Activated CD8-positive, alpha-beta T cell treated with anti-CD3 and anti-CD28 coated beads for 36 hours (primary cell): Measurements from ENCODE around the gene RASA2. TPM values are rescaled to one million over a fixed set of nuclear protein-coding genes. Genes with fewer than 3 reads are reported as not detected.

Experiments
- ATAC-seq: fragments of 200-7000 bp; cut with Tn5 transposase; one replicate; pipeline ENCODE4 v1.10.0; 2021; ENCODE audit warnings: mild to moderate bottlenecking, moderate library complexity
- CTCF ChIA-PET: fragments of 350-600 bp; sonication (Branson Sonifier 250); formaldehyde crosslinking; loops from one replicate; lab custom pipeline; 2021; ENCODE audit warnings: antibody characterized with exemption; lab: Charles Lee
- POLR2A ChIA-PET: fragments of 350-600 bp; sonication (Branson Sonifier 250); formaldehyde crosslinking; loops from one replicate; lab custom pipeline; 2021; ENCODE audit warnings: antibody characterized with exemption; lab: Charles Lee
- DNase-seq: peaks from one replicate; pipeline ENCODE4 v3.0.0-alpha.2; 2020
- H3K27ac Mint-ChIP-seq: one replicate; pipeline ENCODE4 v1.8.0; 2021; ENCODE audit warnings: mild to moderate bottlenecking, mixed read lengths
- H3K27me3 Mint-ChIP-seq: one replicate; pipeline ENCODE4 v1.8.0; 2021; ENCODE audit warnings: mixed read lengths
- H3K36me3 Mint-ChIP-seq: one replicate; pipeline ENCODE4 v1.8.0; 2021; ENCODE audit warnings: low read depth, mixed read lengths
- H3K4me1 Mint-ChIP-seq: one replicate; pipeline ENCODE4 v1.8.0; 2021; ENCODE audit warnings: low read depth, mixed read lengths
- H3K4me3 Mint-ChIP-seq: one replicate; pipeline ENCODE4 v1.8.0; 2021; ENCODE audit warnings: mild to moderate bottlenecking, moderate library complexity, mixed read lengths
- H3K9me3 Mint-ChIP-seq: one replicate; pipeline ENCODE4 v1.8.0; 2021; ENCODE audit warnings: mixed read lengths
- intact Hi-C: fragments of 100-400 bp; cut with micrococcal nuclease; formaldehyde crosslinking; loops from one replicate; pipeline ENCODE4 v1.10.0; 2022
- total RNA-seq, 2 experiments: library from RNA; stranded (reverse); gene quantifications; one replicate each; pipeline ENCODE4 v1.2.3, GENCODE V29; 2021
- TF ChIP-seq, protein P1 (sequence below): fragments of 200-600 bp; IDR thresholded peaks from one replicate; pipeline ENCODE4 v1.8.0; 2022; ENCODE audit warnings: antibody characterized with exemption, mild to moderate bottlenecking

The RASA2 gene
- total RNA-seq = 10 to 100 TPM; 35.4 to 41.5 TPM

DNA sequence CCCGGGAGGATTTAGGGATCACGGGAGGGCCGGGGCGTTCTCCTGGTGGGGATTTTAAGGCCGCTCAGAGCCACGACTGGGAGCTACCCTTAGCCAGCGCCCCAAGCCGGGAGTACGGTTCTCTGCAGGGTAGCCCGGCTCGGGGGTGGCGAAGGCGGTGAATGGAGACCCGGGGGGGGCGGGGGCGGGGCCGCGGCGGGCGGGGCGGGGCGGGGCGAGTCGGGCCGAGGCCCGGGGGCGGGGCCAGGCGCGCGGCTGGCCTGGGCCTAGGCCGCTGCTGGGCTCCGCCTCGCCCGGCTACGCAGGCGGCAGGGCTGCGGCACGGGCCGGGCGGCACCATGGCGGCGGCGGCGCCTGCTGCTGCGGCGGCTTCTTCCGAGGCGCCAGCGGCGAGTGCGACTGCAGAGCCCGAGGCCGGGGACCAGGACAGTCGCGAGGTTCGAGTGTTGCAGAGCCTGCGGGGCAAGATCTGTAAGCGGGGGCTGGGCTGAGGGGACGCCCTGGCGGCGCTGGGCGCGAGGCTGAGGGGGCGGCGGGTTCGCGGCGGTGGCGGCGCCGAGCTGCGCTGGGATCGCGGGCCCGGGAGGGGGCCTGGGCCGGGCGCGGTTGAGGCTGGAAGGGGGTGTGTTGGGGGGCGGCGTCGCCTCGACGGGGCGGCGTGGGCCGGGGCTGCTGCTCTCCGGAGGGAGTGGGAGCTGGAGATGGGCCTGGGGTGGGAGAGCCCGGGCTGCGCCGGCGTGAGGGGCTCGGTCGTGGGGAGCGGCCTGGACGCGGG lies at the start of gene RASA2:
TSS of gene RASA2 (plus strand) at position 282 of the 775 bp plus-strand sequence. CDS start at position 339, 57 bp downstream.
- peak; percentile 73 for ATAC-seq
- Mint-ChIP-seq H3K27ac (peak within 1 kb of the TSS; percentile 99), H3K27me3 (no peaks in the 10 kb centered on the region), H3K9me3 (no peaks in the 10 kb centered on the region), H3K4me1 (peaks cover 60% of the 10 kb centered on the region), H3K4me3 (peak within 1 kb of the TSS; percentile 87), H3K36me3 (peaks cover 27% of the 10 kb centered on the region)
- TF ChIP-seq, protein P1, sequence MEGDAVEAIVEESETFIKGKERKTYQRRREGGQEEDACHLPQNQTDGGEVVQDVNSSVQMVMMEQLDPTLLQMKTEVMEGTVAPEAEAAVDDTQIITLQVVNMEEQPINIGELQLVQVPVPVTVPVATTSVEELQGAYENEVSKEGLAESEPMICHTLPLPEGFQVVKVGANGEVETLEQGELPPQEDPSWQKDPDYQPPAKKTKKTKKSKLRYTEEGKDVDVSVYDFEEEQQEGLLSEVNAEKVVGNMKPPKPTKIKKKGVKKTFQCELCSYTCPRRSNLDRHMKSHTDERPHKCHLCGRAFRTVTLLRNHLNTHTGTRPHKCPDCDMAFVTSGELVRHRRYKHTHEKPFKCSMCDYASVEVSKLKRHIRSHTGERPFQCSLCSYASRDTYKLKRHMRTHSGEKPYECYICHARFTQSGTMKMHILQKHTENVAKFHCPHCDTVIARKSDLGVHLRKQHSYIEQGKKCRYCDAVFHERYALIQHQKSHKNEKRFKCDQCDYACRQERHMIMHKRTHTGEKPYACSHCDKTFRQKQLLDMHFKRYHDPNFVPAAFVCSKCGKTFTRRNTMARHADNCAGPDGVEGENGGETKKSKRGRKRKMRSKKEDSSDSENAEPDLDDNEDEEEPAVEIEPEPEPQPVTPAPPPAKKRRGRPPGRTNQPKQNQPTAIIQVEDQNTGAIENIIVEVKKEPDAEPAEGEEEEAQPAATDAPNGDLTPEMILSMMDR = no peak
- DNase-seq = peak; percentile 62
- ChIA-PET CTCF (interaction anchor here (0.6 to 8.2 kb wide), 9 partner anchors 9 to 175 kb away, joined by 3 to 74 read pairs (median 3); no protein-coding TSS in a partner anchor), POLR2A (interaction anchor here (0.7 to 4.6 kb wide), 23 partner anchors 9 to 229 kb away, joined by 3 to 102 read pairs (median 7); no protein-coding TSS in a partner anchor)
- intact Hi-C loops = loop anchor here (5.0 kb wide), 1 partner anchor 65 kb away; no protein-coding TSS in a partner anchor

GRCh38 chr3:141439589-141439988 lies 47.2 kb upstream of the RASA2 start:
- no peaks in the 10 kb centered on the region for H3K27me3 Mint-ChIP-seq
- no peaks in the 10 kb centered on the region for H3K9me3 Mint-ChIP-seq
- H3K27ac Mint-ChIP-seq = peak overlapping the region; percentile 82
- H3K36me3 Mint-ChIP-seq = peaks cover 20% of the 10 kb centered on the region
- CTCF ChIA-PET = interaction anchor here (1.2 to 7.9 kb wide), 13 partner anchors 9 to 134 kb away, joined by 3 to 85 read pairs (median 17); no protein-coding TSS in a partner anchor
- ATAC-seq = no peak
- intact Hi-C loops = no loop called here
- H3K4me1 Mint-ChIP-seq = peaks cover 32% of the 10 kb centered on the region
- H3K4me3 Mint-ChIP-seq = no peak overlapping the region
- no peak for DNase-seq
- TF ChIP-seq, protein P1 = no peak
- POLR2A ChIA-PET = interaction anchor here (0.8 to 1.2 kb wide), 2 partner anchors 27 to 128 kb away, joined by 3 read pairs; no protein-coding TSS in a partner anchor

GRCh38 chr3:141440942-141441341 lies 45.9 kb upstream of the RASA2 start:
- H3K36me3 Mint-ChIP-seq = peaks cover 20% of the 10 kb centered on the region
- H3K27me3 Mint-ChIP-seq = no peaks in the 10 kb centered on the region
- ChIA-PET CTCF (interaction anchor here (0.7 to 7.9 kb wide), 27 partner anchors 9 to 204 kb away, joined by 3 to 85 read pairs (median 7); no protein-coding TSS in a partner anchor), POLR2A (interaction anchor here (1.2 to 1.5 kb wide), 2 partner anchors 28 to 29 kb away, joined by 3 to 4 read pairs; no protein-coding TSS in a partner anchor)
- ATAC-seq = peak; percentile 40
- intact Hi-C loops = loop anchor here (5.0 kb wide), 1 partner anchor 39 kb away; no protein-coding TSS in a partner anchor
- peaks cover 32% of the 10 kb centered on the region for H3K4me1 Mint-ChIP-seq
- peak overlapping the region; percentile 87 for H3K27ac Mint-ChIP-seq
- no peak for DNase-seq
- TF ChIP-seq, protein P1 = no peak
- no peaks in the 10 kb centered on the region for H3K9me3 Mint-ChIP-seq
- H3K4me3 Mint-ChIP-seq = no peak overlapping the region

DNA sequence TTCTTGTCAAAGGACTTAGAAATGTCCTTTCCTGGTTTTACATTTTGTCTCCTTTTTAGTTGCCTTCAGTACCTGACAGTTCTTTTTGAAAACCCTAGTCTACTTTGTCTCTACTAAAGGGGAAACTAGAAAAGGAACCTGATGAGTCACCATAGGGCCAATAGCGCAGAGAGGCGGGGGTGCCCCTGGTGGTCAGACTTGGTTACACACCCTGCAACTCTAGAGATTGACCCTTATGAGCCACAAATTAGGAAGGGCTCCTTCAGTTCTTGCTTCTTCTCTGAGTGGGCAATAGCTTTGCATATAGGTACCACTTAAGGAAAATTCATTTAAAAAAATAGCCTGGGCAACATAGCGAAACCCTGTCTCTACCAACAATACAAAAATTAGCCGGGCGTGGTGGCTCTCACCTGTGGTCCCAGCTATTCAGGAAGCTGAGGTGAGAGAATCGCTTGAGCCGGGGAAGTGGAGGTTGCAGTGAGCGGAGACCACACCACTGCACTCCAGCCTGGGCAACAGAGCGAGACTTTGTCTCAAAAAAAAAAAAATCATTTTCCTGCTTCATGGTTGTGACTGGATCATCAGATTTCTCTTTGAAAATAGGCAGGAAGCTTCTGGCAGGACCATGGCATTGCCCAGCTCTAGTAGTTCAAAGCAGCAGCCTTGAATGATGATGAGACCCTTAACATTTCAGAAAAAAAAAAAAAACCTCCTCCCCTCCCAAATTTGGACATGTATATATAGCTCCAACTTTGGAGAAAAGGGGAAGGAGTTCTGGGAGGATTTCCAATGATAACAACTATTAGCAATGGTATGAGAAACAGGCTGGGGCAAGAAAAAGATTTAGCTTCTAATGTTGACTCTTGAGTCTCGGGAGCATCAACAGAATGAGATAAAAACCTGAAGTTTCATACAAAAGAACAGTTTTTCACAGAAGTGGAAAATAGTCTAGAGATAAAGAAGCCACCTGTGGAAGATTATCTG lies 45.2 kb upstream of the RASA2 start:
- peaks cover 29% of the 10 kb centered on the region for H3K4me1 Mint-ChIP-seq
- H3K9me3 Mint-ChIP-seq = no peaks in the 10 kb centered on the region
- ChIA-PET CTCF (interaction anchor here (0.6 to 7.9 kb wide), 41 partner anchors 8 to 422 kb away, joined by 3 to 85 read pairs (median 6); partner anchors contain the start of genes PXYLP1 and ZBTB38), POLR2A (interaction anchor here (1.5 kb wide), 1 partner anchor 30 kb away, joined by 4 read pairs; no protein-coding TSS in a partner anchor)
- peaks cover 23% of the 10 kb centered on the region for H3K36me3 Mint-ChIP-seq
- TF ChIP-seq, protein P1 = peak; percentile 92
- intact Hi-C loops = loop anchor here (5.0 kb wide), 1 partner anchor 39 kb away; no protein-coding TSS in a partner anchor
- peak overlapping the region; percentile 87 for H3K27ac Mint-ChIP-seq
- DNase-seq (peak; percentile 93), ATAC-seq (peak; percentile 100)
- no peaks in the 10 kb centered on the region for H3K27me3 Mint-ChIP-seq
- H3K4me3 Mint-ChIP-seq = no peak overlapping the region
